ENCODE results near the gene SLC43A2.
"Not testable (repeated sequence)": the region's sequence is repeated elsewhere in the genome, so short reads cannot be mapped to it uniquely, and the experiment has no call there.

Gene SLC43A2

GRCh38 chr17:1552932-1553331 lies 75.7 kb downstream of the SLC43A2 start:
- Mint-ChIP-seq H3K4me3 (no peak overlapping the region), H3K27me3 (no peaks in the 10 kb centered on the region), H3K36me3 (peaks cover 27% of the 10 kb centered on the region), H3K4me1 (peaks cover 17% of the 10 kb centered on the region), H3K9me3 (no peaks in the 10 kb centered on the region), H3K27ac (no peak overlapping the region)
- no peak for DNase-seq
- CTCF ChIA-PET, result no interaction called here

DNA sequence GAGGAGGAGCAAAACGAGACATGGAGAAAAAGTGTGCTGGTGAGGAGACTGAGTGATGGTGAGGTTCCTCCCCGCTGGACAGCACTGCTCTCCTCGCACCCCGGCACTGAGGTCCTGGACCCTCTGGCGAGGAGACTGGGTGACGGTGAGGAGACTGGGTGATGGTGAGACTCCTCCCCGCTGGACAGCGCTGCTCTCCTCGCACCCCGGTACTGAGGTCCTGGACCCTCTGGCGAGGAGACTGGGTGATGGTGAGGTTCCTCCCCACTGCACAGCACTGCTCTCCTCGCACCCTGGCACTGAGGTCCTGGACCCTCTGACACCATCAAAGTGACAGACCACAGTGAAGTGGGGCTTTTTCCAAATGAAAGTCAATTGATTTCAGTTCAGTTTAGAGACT lies 76.9 kb downstream of the SLC43A2 start:
- CTCF ChIA-PET, result no interaction called here
- Mint-ChIP-seq H3K27ac (no peak overlapping the region), H3K9me3 (no peaks in the 10 kb centered on the region), H3K4me3 (no peak overlapping the region), H3K4me1 (peaks cover 12% of the 10 kb centered on the region), H3K36me3 (peaks cover 27% of the 10 kb centered on the region), H3K27me3 (no peaks in the 10 kb centered on the region)
- no peak for DNase-seq

DNA sequence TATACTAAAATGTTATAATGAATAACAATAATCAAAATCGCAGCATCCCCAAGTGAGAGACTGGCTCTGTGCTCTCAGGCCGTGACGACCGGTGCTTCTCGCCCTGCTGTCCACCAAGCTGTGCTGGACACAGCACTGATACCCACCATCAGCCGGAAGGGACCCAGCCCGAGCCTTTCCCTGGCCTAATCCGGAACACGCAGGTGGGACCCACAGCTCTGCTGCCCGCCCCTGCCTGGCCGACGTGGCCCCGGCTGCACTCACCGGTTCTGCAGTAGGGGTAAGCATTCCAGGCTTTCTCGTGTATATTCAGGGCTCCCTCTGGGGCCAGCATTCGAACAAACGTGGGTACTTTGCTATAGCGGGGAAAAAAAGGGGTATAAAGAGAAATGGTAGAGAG lies 80.6 kb downstream of the SLC43A2 start:
- H3K4me3 Mint-ChIP-seq, result no peak overlapping the region

DNA sequence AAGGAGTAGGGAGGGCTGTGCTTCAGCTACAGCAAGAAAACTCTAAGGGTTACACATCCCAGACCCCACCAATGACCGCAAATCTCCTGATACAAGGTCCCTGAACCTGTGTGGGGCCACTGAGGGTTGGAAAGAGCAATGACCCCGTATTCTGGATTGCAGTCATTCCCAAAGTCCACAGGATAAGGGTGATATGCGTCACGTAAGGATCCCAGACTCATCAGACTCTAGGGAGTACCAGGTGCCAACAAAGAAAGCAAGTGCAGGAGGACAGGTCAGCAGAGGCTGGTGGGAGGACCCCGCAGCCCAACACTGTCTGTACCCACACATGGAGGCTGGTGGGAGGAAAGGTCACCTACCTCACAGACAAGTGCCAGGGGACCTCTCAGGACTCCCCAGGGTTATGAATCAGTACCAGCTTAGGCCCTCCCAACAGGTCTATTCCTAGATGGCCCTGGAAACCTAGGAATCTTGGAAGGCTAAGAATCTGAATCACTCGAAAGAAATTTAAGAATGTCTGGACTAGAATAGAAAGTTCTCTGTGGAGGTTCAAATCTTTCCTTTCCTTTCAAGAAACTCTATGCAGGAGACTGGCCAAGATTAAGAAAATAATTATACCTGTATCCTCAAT lies 82.2 kb downstream of the SLC43A2 start:
- H3K36me3 Mint-ChIP-seq, result peaks cover 27% of the 10 kb centered on the region
- CTCF ChIA-PET, result no interaction called here
- no peaks in the 10 kb centered on the region for H3K27me3 Mint-ChIP-seq
- no peak overlapping the region for H3K27ac Mint-ChIP-seq
- H3K4me3 Mint-ChIP-seq, result no peak overlapping the region
- DNase-seq, result no peak
- no peaks in the 10 kb centered on the region for H3K4me1 Mint-ChIP-seq
- no peaks in the 10 kb centered on the region for H3K9me3 Mint-ChIP-seq

More for the DNA sequence above, 80.6 kb downstream of the SLC43A2 start:
- Mint-ChIP-seq H3K9me3 (no peaks in the 10 kb centered on the region), H3K27me3 (no peaks in the 10 kb centered on the region), H3K36me3 (peaks cover 28% of the 10 kb centered on the region), H3K27ac (no peak overlapping the region), H3K4me1 (no peaks in the 10 kb centered on the region)
- no peak for DNase-seq
- CTCF ChIA-PET, result interaction anchor here (1.2 kb wide), 1 partner anchor 15 kb away, joined by 3 read pairs; no protein-coding TSS in a partner anchor

DNA sequence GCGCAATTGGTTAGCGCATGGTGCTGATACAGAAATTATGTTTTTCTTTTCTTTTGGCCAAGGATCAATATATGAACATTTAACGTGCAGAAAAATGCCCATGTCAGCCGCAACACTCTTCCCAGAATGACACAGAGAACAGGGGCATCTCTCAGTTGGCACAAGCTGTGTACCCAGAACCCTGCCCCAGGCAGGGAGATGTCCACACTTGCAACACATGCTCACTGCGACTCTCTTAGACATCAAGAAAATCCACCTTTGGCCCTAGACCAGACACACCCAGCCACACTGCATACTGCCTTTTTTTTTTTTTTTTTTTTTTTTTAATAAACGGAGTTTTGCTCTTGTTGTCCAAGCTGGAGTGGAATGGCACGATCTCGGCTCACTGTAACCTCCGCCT lies 83.0 kb downstream of the SLC43A2 start:
- Mint-ChIP-seq H3K36me3 (peaks cover 26% of the 10 kb centered on the region), H3K4me3 (no peak overlapping the region), H3K9me3 (no peaks in the 10 kb centered on the region), H3K27ac (no peak overlapping the region), H3K4me1 (no peaks in the 10 kb centered on the region), H3K27me3 (no peaks in the 10 kb centered on the region)
- CTCF ChIA-PET, result no interaction called here
- DNase-seq, result no peak

DNA sequence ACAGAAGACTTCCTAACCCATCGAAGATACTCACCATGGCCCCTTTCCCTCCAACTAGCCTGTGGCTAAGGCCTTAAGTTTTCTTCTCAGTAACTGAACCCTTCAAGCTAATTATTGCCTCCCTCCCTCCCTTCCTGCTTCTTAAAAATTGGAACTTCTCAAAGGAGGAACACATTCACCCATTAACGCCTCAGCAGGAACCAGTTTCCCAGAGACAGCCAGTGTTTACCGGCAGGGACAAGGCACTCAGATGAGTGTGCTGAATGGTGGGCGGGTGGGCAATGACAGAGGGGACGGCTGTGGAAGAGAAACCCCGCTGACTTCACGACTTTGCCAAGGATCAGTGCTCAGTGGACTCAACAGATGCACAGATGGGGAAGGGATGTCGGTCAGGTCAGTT lies 86.3 kb downstream of the SLC43A2 start:
- Mint-ChIP-seq H3K27ac (no peak overlapping the region), H3K4me1 (no peaks in the 10 kb centered on the region), H3K4me3 (no peak overlapping the region), H3K27me3 (no peaks in the 10 kb centered on the region), H3K9me3 (no peaks in the 10 kb centered on the region), H3K36me3 (peaks cover 25% of the 10 kb centered on the region)
- CTCF ChIA-PET, result no interaction called here
- DNase-seq, result no peak

DNA sequence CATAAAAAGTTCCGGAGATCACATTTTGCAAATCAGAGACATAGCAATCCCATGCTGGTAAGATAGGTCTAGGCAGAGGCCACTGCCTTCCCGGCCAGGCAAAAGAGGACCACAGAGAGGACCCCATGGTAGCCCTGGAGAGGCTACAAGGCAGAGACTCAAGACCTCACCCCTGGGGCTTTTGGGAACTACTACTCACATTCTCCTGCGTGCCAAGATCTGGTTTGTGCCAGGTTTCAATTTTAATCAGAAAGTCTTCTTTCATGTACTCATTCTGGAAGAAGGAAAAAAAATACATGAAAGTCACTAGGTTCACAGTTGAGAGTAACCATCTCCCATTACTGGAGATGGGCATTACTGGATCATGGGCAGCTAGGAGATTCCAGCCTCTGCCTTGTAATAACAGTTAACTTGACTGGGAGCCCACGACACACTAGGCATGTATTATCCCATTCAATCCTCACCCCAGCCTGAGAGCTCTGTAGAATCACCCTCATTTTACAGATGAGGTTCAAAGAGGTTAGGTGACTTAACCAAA lies 87.2 kb downstream of the SLC43A2 start:
- Mint-ChIP-seq H3K27ac (peak overlapping the region; percentile 45), H3K4me3 (no peak overlapping the region), H3K4me1 (no peaks in the 10 kb centered on the region), H3K9me3 (no peaks in the 10 kb centered on the region), H3K36me3 (peaks cover 25% of the 10 kb centered on the region), H3K27me3 (no peaks in the 10 kb centered on the region)
- no peak for DNase-seq
- CTCF ChIA-PET, result no interaction called here

- H3K4me3 Mint-ChIP-seq, result no peak overlapping the region
- H3K9me3 Mint-ChIP-seq, result no peaks in the 10 kb centered on the region
- DNase-seq, result no peak
- CTCF ChIA-PET, result no interaction called here
- H3K27me3 Mint-ChIP-seq, result no peaks in the 10 kb centered on the region
- peaks cover 24% of the 10 kb centered on the region for H3K36me3 Mint-ChIP-seq
- H3K27ac Mint-ChIP-seq, result peak overlapping the region; percentile 62
- H3K4me1 Mint-ChIP-seq, result no peaks in the 10 kb centered on the region
Measured at GRCh38 chr17:1539811-1540210, 88.8 kb downstream of the SLC43A2 start.

DNA sequence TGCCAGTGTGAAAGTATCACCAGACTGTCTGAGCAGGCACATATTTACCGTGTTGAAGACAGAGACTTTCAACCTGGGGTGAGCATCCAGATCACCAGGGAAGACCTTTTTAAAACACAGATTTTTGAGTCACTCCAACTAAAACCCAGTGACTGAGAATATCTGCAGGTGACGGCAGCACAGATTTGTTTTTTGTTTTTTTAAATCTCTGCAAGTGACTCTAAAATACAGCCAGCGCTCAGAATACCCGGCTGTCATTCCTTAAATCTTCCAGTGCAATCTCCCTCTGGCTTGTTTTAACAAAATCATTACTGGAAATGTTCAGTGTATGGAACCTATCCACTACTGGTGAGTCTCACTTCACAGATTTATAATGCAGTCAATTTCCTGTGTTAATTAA lies 92.9 kb downstream of the SLC43A2 start:
- H3K9me3 Mint-ChIP-seq, result no peaks in the 10 kb centered on the region
- H3K36me3 Mint-ChIP-seq, result peaks cover 29% of the 10 kb centered on the region
- no peaks in the 10 kb centered on the region for H3K27me3 Mint-ChIP-seq
- no peaks in the 10 kb centered on the region for H3K4me1 Mint-ChIP-seq
- no peak overlapping the region for H3K4me3 Mint-ChIP-seq
- CTCF ChIA-PET, result no interaction called here
- H3K27ac Mint-ChIP-seq, result no peak overlapping the region
- no peak for DNase-seq

DNA sequence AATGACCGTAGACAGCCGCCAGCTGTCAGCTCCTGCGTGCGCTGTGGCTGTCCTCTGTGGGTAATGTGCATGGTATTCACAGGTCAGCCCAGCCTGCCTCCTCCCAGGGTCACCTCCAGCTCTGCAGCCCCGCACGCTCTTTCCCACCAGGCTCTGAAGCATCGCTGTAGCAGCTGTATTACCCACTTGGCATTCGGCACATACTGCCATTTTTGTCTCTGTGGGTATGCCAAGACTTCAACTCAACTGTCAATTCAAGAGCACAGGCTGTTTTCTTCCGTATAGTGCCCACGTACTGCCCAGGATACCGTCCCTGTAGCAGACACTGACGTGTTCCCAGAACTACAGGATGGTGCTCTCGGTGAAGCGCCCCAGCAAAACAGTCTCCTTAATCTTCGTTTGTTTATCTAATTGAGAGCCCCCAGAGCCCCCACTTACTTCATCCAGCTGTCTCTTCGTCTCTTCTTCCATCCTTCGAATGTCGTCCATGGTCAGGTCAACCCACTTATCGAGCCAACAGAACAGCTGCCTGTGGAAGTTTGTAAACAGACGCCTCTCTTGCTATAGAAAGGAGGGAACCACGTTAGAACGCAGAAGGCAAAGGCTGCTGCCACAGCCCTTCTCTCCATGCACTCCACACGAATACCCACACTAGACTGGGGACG lies 94.8 kb downstream of the SLC43A2 start:
- CTCF ChIA-PET, result interaction anchor here (0.8 to 2.6 kb wide), 11 partner anchors 13 to 171 kb away, joined by 3 to 28 read pairs (median 3); no protein-coding TSS in a partner anchor
- Mint-ChIP-seq H3K9me3 (no peaks in the 10 kb centered on the region), H3K27me3 (no peaks in the 10 kb centered on the region), H3K27ac (peak overlapping the region; percentile 20), H3K4me1 (peaks cover 4% of the 10 kb centered on the region), H3K36me3 (peaks cover 26% of the 10 kb centered on the region), H3K4me3 (no peak overlapping the region)
- no peak for DNase-seq

- Mint-ChIP-seq H3K36me3 (peaks cover 23% of the 10 kb centered on the region), H3K9me3 (no peaks in the 10 kb centered on the region), H3K4me1 (peaks cover 6% of the 10 kb centered on the region), H3K4me3 (no peak overlapping the region), H3K27me3 (no peaks in the 10 kb centered on the region), H3K27ac (no peak overlapping the region)
- CTCF ChIA-PET, result interaction anchor here (0.7 to 2.6 kb wide), 12 partner anchors 12 to 171 kb away, joined by 3 to 28 read pairs (median 3); no protein-coding TSS in a partner anchor
- peak; percentile 59 for DNase-seq
Measured at GRCh38 chr17:1532836-1533602, 95.6 kb downstream of the SLC43A2 start.

GRCh38 chr17:1529863-1530262 lies 98.8 kb downstream of the SLC43A2 start:
- H3K4me1 Mint-ChIP-seq, result peaks cover 25% of the 10 kb centered on the region
- CTCF ChIA-PET, result interaction anchor here (1.1 kb wide), 1 partner anchor 168 kb away, joined by 3 read pairs; no protein-coding TSS in a partner anchor
- no peaks in the 10 kb centered on the region for H3K27me3 Mint-ChIP-seq
- no peak for DNase-seq
- H3K27ac Mint-ChIP-seq, result no peak overlapping the region
- no peak overlapping the region for H3K4me3 Mint-ChIP-seq
- no peaks in the 10 kb centered on the region for H3K9me3 Mint-ChIP-seq
- H3K36me3 Mint-ChIP-seq, result peaks cover 27% of the 10 kb centered on the region

DNA sequence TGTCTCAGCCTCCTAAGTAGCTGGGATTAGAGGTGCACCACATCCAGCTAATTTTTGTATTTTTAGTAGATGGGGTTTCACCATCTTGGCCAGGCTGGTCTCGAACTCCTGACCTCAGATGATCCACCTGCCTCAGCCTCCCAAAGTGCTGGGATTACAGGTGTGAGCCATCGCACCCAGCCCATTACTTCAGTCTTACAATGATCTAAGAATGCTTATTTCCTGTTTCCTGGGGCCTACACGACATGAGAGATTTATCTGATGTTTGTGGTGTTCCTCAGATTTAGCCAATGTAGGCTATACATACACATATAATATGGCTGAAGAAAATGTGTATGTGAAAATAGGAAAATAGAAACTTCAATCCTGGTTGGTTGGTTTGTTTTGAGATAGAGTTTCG lies 101.8 kb downstream of the SLC43A2 start:
- H3K27me3 Mint-ChIP-seq, H3K4me3 Mint-ChIP-seq, H3K9me3 Mint-ChIP-seq, DNase-seq: not testable (repeated sequence)
- peak overlapping the region; percentile 87 for H3K27ac Mint-ChIP-seq
- H3K4me1 Mint-ChIP-seq, result peaks cover 25% of the 10 kb centered on the region
- H3K36me3 Mint-ChIP-seq, result peaks cover 18% of the 10 kb centered on the region
- CTCF ChIA-PET, result interaction anchor here (0.8 kb wide), 1 partner anchor 10 kb away, joined by 3 read pairs; the partner anchor contains the start of gene INPP5K

GRCh38 chr17:1522626-1523025 lies 106.0 kb downstream of the SLC43A2 start:
- H3K9me3 Mint-ChIP-seq, result no peaks in the 10 kb centered on the region
- H3K4me3 Mint-ChIP-seq, result no peak overlapping the region
- H3K27ac Mint-ChIP-seq, result no peak overlapping the region
- CTCF ChIA-PET, result no interaction called here
- DNase-seq, result no peak
- H3K36me3 Mint-ChIP-seq, result peaks cover 7% of the 10 kb centered on the region
- peaks cover 32% of the 10 kb centered on the region for H3K4me1 Mint-ChIP-seq
- H3K27me3 Mint-ChIP-seq, result no peaks in the 10 kb centered on the region

Data from activated naive CD4-positive, alpha-beta T cell treated with anti-CD3 and anti-CD28 coated beads, Interleukin-2, amount 10 ng/mL, durations not matched to agents 7 days and 5 days (primary cell).